ENCODE data around the gene CATSPER3.

Gene CATSPER3

GRCh38 chr5:134967607-134968006 lies at the start of gene CATSPER3:
Gene CATSPER3, plus strand, starts transcription at chr5:134967907. Its CDS starts 85 bp downstream, at chr5:134967992.
- FAIRE-seq (no peak), DNase-seq (ENCODE audit: insufficient read length, low spot score) (no peak)

DNA sequence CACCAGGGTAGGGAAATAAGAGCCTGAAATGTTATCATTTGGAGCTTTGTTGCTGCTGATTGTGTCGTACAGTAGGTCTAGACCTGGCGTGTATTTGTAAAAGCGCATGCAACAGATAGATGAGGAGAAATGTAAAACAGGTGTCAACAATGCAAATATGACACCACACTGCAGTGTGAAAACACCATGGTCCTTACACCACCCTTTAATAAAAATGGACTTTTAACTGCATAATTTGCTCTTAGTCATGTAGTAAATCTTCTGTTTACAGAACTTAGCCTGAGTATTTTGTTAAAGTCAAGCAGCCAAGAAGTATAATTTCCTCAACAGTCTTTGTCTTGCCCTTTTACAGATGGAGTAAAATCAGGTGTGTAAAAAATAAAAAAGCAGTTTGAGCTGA lies 48.8 kb upstream of the CATSPER3 start:
- no peak for DNase-seq (ENCODE audit: insufficient read length, low spot score)
- FAIRE-seq, result no peak

DNA sequence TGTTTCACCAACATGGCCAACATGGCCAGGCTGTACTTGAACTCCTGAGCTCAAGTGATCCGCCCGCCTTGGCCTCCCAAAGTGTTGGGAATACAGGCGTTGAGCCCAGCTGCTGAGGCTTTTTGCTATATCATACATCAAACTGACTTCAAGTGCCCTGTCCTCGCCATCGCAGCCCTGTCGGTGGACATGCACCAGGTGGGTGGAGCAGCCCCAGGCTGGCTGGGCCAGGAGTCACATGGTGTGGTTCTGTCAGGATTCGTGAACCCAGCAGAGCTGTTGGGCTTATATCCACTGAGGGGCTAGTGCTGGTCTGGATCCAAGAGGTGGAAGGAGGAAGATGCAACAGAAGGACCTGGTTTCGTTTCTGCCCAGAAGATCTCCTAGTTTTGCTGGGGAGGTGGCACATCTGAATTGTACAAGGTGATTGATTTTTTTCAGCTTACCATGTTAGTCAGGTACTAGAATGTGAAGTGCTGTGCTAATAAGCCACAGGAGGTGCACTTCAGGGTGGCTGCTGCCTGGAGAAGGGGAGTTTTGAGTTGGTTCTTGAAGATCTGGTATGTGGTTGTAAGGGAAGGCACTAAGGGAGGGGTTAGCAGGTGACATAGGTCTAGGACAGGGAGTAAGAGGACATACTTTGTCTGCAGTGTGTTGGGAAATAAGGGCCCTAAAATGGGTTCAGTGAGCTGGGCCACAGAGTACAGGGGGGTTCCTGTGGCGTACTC lies 46.7 kb upstream of the CATSPER3 start:
- DNase-seq (ENCODE audit: insufficient read length, low spot score) (no peak), FAIRE-seq (no peak)

DNA sequence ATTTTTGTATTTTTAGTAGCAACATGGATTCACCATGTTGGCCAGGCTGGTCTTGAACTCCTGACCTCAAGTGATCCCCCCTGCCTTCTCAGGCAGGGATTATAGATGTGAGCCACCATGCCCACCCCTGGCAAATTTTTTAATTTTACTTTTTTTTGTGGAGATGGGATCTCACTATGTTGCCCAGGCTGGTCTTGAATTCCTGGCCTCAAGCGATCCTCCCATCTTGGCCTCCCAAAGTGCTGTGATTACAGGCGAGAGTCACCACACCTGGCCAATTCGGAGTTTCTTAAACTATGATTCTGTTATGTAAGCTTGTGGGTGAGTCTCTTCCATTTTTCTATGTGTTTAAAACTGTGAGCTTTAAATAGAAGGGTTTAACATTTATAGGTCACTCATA lies 35.2 kb upstream of the CATSPER3 start:
- DNase-seq (ENCODE audit: insufficient read length, low spot score) (no peak), FAIRE-seq (no peak)

DNA sequence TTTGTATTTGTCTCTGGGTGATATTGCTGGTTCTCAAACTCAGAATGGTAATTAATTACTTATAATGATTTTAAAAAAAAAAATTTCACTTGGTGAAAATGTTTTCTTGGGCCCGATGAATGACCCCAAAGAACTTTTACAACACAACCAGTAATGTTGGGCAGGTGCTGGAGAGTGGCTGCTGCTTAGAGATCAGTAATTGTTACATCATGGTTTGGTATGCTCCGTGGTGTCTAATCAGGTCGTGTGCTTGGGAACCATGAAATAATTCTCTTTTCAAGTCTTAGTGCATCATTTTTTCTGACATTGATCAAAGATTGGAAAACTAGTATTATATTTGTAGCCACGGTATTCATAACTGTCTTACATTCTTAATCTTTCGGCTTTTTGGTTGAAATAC lies 33.5 kb upstream of the CATSPER3 start:
- FAIRE-seq (no peak), DNase-seq (ENCODE audit: insufficient read length, low spot score) (no peak)

GRCh38 chr5:134935711-134936602 lies 31.8 kb upstream of the CATSPER3 start:
- FAIRE-seq (no peak), DNase-seq (ENCODE audit: insufficient read length, low spot score) (no peak)

DNA sequence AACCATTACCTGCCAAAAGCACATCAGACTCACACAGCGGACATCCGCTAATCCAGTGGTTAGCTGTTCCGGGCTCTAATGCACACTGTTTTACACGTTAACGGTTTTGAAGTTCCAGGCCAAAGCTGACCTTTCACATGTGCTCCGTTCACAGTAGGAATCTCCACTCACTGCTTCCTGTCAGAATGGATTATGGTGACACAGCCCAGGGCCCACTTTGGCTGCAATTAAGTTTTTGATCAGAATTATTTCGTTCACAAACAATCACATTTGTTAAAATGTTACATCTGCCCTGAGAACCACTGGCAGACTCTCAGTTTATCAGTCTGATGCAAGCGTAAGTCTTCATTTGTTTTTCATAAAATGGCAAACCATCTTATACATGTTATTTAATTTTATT lies 30.2 kb upstream of the CATSPER3 start:
- DNase-seq (ENCODE audit: insufficient read length, low spot score) (no peak), FAIRE-seq (no peak)

DNA sequence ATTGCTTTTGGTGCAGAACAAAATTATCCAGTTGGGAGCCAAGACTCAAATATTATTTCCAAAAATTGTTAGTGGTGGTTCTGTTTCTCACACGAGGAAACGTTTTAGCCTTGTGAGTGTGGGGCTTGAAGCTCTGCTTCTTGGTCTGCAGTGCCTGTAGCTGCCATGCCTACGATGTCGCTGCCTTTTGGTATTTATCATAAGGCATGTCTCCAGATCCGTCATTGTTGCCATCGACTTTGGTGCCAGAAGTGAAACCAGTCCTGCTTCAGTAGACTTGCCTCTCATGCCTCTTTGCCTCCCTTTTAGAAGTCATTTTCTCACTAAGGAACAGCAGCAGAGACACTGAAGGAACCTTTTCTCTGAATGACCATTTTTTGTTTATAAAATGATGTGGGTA lies 29.7 kb upstream of the CATSPER3 start:
- FAIRE-seq (no peak), DNase-seq (ENCODE audit: insufficient read length, low spot score) (no peak)

DNA sequence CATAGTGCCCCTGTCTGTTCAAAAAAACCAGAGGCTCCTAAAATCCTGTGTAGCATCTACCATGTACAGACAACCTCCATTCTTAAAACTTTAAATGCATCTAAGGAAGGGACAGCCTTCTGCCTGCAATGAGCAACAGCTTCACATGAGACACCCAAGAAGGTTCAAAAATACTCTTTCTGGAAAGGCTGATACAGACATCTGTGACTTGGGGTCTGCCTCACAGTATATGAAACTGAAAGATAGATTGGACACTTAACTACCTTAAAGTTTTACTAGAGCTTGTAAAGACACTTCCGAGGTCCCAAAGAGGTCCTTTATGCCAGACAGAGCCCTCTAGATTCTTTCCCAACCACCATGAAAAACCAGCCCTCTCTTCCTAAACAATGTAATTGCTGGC lies 28.2 kb upstream of the CATSPER3 start:
- DNase-seq (ENCODE audit: insufficient read length, low spot score), result no peak
- FAIRE-seq, result no peak

DNA sequence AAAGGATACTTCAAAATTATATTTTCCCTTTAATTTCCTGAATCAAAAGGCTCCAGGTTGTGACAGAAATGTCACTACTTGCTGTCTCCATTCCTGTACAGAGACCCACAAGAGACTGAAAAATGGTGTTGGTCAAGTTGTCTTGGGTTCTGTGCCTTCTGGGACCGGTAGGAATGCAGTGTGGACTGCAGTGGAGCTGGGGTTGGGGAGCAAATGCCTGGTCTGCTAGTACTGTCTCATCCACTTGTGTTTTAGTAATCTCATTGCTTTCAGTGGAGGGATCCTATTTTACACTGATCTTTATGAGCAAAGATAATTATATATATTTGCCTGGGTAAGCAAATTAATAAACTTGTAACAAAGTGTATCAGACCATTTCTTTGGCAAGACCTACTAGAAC lies 24.2 kb upstream of the CATSPER3 start:
- no peak for FAIRE-seq
- DNase-seq (ENCODE audit: insufficient read length, low spot score), result no peak

GRCh38 chr5:134944630-134945029 lies 23.1 kb upstream of the CATSPER3 start:
- FAIRE-seq (no peak), DNase-seq (ENCODE audit: insufficient read length, low spot score) (no peak)

GRCh38 chr5:134945041-134945440 lies 22.7 kb upstream of the CATSPER3 start:
- no peak for FAIRE-seq
- no peak for DNase-seq (ENCODE audit: insufficient read length, low spot score)

DNA sequence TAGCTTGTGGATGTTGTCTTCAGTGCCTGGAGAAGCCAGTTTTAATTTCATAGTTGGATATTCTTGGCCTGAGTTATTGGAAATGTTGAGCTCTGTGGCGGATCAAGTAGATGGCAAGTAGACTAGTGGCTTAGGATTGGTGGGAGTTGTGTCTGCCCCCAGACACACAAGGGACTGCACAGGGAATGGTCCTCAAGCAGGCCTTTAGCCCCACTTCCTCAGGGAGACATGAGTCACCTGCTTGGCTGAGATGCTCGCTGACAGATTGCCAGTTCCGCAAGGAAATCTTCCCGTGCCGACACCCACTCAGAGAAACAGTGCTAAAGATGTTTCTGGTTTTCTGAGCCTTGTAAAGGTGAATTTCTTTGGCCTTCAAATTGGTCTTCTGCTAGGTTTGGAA lies 18.8 kb upstream of the CATSPER3 start:
- DNase-seq (ENCODE audit: insufficient read length, low spot score) (no peak), FAIRE-seq (no peak)

- no peak for FAIRE-seq
These were observed 18.4 kb upstream of the CATSPER3 start for GRCh38 chr5:134949316-134949715.

DNA sequence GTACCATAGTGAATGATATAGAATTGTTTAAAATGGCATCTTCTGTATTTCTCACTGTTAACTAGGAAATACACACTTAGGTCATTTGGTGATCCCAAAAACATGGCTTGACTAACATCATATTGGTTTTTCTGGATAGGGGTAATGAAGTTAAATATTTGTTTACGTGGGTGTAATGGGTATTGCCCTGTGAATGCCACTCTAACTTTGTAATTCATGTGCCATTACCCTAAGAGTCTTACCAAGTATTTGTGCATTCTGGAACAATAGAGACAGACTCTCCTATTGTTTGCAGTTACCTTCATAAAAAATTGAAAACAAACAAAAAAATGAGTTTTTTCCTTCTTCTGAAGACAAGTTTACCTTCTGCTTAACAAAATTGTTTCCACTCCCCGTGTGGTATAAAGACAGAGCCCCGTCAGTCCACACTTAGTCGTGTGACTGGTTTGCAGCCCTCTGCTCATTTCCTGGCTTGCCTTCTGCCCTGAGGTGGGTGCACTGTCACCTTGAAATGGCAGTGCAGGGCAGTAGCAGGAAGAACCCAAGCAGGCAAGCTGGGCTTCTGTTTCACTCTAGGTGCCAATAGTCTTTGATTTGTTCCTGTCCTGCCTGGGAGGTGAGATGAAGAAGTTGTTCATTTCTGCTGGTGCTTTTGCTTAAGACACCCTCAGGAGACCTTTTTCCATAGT lies 9.6 kb upstream of the CATSPER3 start:
- FAIRE-seq, result no peak
- DNase-seq (ENCODE audit: insufficient read length, low spot score), result no peak

More at GRCh38 chr5:134949316-134949715, 18.4 kb upstream of the CATSPER3 start:
- no peak for DNase-seq (ENCODE audit: insufficient read length, low spot score)

- no peak for DNase-seq (ENCODE audit: insufficient read length, low spot score)
- FAIRE-seq, result no peak
These were observed 9.0 kb upstream of the CATSPER3 start for GRCh38 chr5:134958755-134959154.

- no peak for DNase-seq (ENCODE audit: insufficient read length, low spot score)
- no peak for FAIRE-seq
These were observed 4.6 kb upstream of the CATSPER3 start for GRCh38 chr5:134963098-134963497.

DNA sequence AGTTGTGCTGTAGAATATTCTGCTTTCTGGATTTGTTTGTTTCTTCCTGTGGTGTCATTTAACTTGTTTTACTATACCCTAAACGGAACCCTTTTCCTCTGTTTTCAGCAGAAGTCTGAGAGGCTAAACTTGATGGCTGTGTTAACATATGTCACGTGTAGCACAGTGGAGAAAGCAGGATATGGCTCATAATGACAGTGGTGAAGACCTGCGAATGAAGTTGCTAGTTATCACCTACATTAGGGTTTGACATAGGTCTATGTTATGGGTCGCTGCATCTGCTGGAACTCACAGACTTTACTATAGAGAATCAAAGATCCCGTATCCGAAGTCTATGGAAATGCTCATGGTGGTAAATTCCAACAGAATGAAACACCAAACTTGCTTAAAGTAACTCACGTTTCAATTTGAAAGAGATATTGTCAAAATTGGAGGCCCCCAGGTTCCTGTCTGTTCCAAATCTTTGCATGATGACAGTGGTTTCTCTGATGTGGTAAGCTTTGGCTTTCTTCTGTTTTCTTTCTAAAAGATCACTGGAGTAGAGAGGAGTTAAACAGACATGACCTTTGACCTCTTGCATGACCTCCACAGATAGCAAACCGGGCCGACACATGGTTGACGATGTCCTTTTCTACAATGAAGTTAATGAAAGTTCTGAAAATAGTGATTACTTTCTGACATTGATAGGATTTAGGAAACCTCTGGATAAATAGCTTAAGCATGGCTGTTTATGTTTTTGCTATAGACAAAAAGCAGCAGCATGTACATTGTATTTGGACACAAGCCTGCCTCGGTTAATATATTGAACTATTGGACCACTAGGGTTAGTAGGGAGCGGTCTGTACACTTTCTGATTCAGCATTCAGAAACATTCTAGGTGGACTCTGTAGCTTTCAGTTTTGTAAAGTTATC lies 3.1 kb upstream of the CATSPER3 start:
- DNase-seq (ENCODE audit: insufficient read length, low spot score) (no peak), FAIRE-seq (no peak)

DNA sequence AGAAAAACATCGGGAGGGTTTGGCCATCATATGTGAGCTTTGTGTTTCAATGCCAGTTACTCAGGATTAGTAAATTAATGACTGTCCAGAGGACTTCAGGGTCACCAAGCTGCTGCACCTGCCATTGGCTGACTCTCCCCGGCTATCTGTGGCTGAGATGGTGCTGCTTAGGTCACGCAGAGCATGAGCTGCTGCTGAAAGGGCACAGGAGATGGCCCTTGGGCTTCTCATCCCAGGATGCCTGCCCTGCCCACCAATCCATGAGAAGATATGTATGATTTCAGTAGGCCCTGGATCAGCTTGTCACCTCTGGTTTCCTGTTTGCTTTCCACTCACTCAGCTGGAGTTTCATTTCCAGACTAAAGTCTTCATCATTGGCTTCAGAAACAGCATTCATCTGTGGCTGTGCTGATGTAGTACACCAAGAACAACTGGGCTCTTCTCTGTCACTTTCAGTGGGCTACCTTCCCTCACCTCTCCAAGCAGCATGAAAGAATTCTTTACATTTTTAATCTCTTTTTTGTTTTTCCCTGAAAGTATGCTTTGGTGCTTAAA lies 2.4 kb upstream of the CATSPER3 start:
- FAIRE-seq (no peak), DNase-seq (ENCODE audit: insufficient read length, low spot score) (no peak)

GRCh38 chr5:134968055-134968454 lies 348 bp downstream of the CATSPER3 start:
- no peak for DNase-seq (ENCODE audit: insufficient read length, low spot score)
- no peak for FAIRE-seq
